HCT116 (cell line): Measurements from ENCODE around the gene RGS18. TPM values are rescaled to one million over a fixed set of nuclear protein-coding genes. Genes with fewer than 3 reads are reported as not detected.

Experiments used
- ATAC-seq: fragments of 200-7000 bp; cut with Tn5 transposase; 2 replicates; pipeline ENCODE4 v1.9.1; 2020; ENCODE audit warnings: mild to moderate bottlenecking, moderate library complexity
- BruUV-seq: library from RNA; stranded (reverse); fragments of 400-500 nt; replicated peaks from 2 replicates; lab custom pipeline; 2021; lab: Mats Ljungman, UMichigan
- CTCF ChIA-PET: fragments of 300-600 bp; sonication (Branson Sonifier 250); formaldehyde crosslinking; loops from one replicate; lab custom pipeline; 2021; ENCODE audit warnings: antibody characterized with exemption; lab: Charles Lee
- POLR2A ChIA-PET: fragments of 300-600, 350-600 bp; sonication (Branson Sonifier 250); formaldehyde crosslinking; loops from one replicate; lab custom pipeline; 2021; ENCODE audit warnings: antibody characterized with exemption; lab: Charles Lee
- RAD21 ChIA-PET, 2 experiments: fragments of 300-600 bp; sonication (Branson Sonifier 250); formaldehyde crosslinking; loops; one replicate each; lab custom pipeline; 2023; ENCODE audit warnings: low total read pairs in 2 of 2; ENCODE audit not compliant: uncharacterized antibody in 2 of 2, unreplicated experiment in 2 of 2, low non-redundant PET in 1 of 2; lab: Charles Lee
- DNase-seq: peaks from one replicate; pipeline ENCODE4 v3.0.0-alpha.2; 2010; ENCODE audit warnings: low read depth, low spot score
- H2AFZ ChIP-seq: fragments of 200-600 bp; shearing (Covaris generic), sonication (generic); 2 replicates; pipeline ENCODE4 v1.6.1; 2017; ENCODE audit warnings: low read depth, mixed run types, mixed read lengths, antibody characterized with exemption, low read length; ENCODE audit not compliant: poor library complexity, severe bottlenecking
- H3K27ac ChIP-seq: 2 replicates; pipeline ENCODE4 v1.5.1; 2012; ENCODE audit warnings: low read depth, low read length
- H3K27me3 ChIP-seq: fragments of 200-600 bp; sonication (generic); 2 replicates; pipeline ENCODE4 v1.6.1; 2016; ENCODE audit warnings: mixed run types, low read length, mixed read lengths; ENCODE audit not compliant: insufficient read depth
- H3K36me3 ChIP-seq, 2 experiments: fragments of 200-500 bp in 1 of 2; fragments of 200-600 bp in 1 of 2; sonication (Bioruptor generic) in 1 of 2; sonication (generic) in 1 of 2; 2 replicates each; pipeline versions ENCODE4 v1.5.1 to v1.6.1; 2014 to 2016; ENCODE audit warnings: low read length in 2 of 2, inconsistent platforms in 1 of 2, mixed read lengths in 1 of 2, mixed run types in 1 of 2; ENCODE audit not compliant: insufficient read depth in 2 of 2, control insufficient read depth in 1 of 2
- H3K4me1 ChIP-seq, 2 experiments: fragments of 200-600 bp in 1 of 2; sonication (generic) in 1 of 2; 2 replicates each; pipeline versions ENCODE4 v1.5.1 to v1.6.1; 2012 to 2017; ENCODE audit warnings: low read length in 2 of 2, inconsistent platforms in 1 of 2, mild to moderate bottlenecking in 1 of 2, mixed read lengths in 1 of 2, mixed run types in 1 of 2, moderate library complexity in 1 of 2; ENCODE audit not compliant: insufficient read depth in 2 of 2, control insufficient read depth in 1 of 2
- H3K4me2 ChIP-seq: fragments of 200-600 bp; sonication (generic); 2 replicates; pipeline ENCODE4 v1.6.1; 2017; ENCODE audit warnings: mixed run types, low read length, mixed read lengths
- H3K4me3 ChIP-seq, 2 experiments: fragments of 200-600 bp in 1 of 2; sonication (generic) in 1 of 2; replicated peaks in 1 of 2; 2 replicates each; pipeline ENCODE4 v1.5.1; 2011 to 2016; ENCODE audit warnings: low read length in 2 of 2, control low read depth in 1 of 2, low read depth in 1 of 2, mild to moderate bottlenecking in 1 of 2, mixed read lengths in 1 of 2, mixed run types in 1 of 2
- H3K79me2 ChIP-seq: fragments of 200-600 bp; sonication (generic); 2 replicates; pipeline ENCODE4 v1.6.1; 2017; ENCODE audit warnings: mild to moderate bottlenecking, mixed run types, low read length, moderate library complexity, mixed read lengths; ENCODE audit not compliant: insufficient read depth
- H3K9ac ChIP-seq: fragments of 200-600 bp; sonication (generic); 2 replicates; pipeline ENCODE4 v1.6.1; 2016; ENCODE audit warnings: low read length, mixed read lengths
- H3K9me2 ChIP-seq: fragments of 200-600 bp; sonication (generic), shearing (Covaris generic); 2 replicates; pipeline ENCODE4 v1.6.1; 2017; ENCODE audit warnings: mixed run types, mild to moderate bottlenecking, moderate library complexity; ENCODE audit not compliant: insufficient read depth
- H3K9me3 ChIP-seq, 2 experiments: fragments of 200-500 bp in 1 of 2; fragments of 200-600 bp in 1 of 2; sonication (Bioruptor generic) in 1 of 2; sonication (generic) in 1 of 2; 2 replicates each; pipeline ENCODE4 v1.6.1; 2014 to 2017; ENCODE audit warnings: low read length in 2 of 2, mixed read lengths in 2 of 2, inconsistent platforms in 1 of 2, low read depth in 1 of 2, mild to moderate bottlenecking in 1 of 2, mixed run types in 1 of 2, moderate library complexity in 1 of 2; ENCODE audit not compliant: control insufficient read depth in 1 of 2, insufficient read depth in 1 of 2
- H4K20me1 ChIP-seq: fragments of 200-600 bp; sonication (generic), shearing (Covaris generic); 2 replicates; pipeline ENCODE4 v1.6.1; 2017; ENCODE audit warnings: mixed run types, mild to moderate bottlenecking, moderate library complexity; ENCODE audit not compliant: insufficient read depth
- ATF3 ChIP-seq: IDR thresholded peaks from 2 replicates; pipeline ENCODE4 v1.6.1; 2012
- CBX3 ChIP-seq: IDR thresholded peaks from 2 replicates; pipeline ENCODE4 v1.6.1; 2012; ENCODE audit warnings: low read depth
- CTCF ChIP-seq, 3 experiments: fragments of 200-600 bp in 1 of 3; sonication (generic) in 1 of 3; IDR thresholded peaks in 2 of 3; conservative IDR thresholded peaks in 1 of 3; 2 replicates each; pipeline ENCODE4 v1.5.1; 2012 to 2017; ENCODE audit warnings: low read depth in 2 of 3, low read length in 2 of 3, antibody characterized with exemption in 1 of 3, borderline replicate concordance in 1 of 3, control low read depth in 1 of 3, mild to moderate bottlenecking in 1 of 3, mixed read lengths in 1 of 3, mixed run types in 1 of 3, moderate library complexity in 1 of 3; ENCODE audit not compliant: insufficient read depth in 1 of 3
- ELF1 ChIP-seq: IDR thresholded peaks from 2 replicates; pipeline ENCODE4 v1.6.1; 2012; ENCODE audit warnings: low read depth, borderline replicate concordance
- RAD21 ChIP-seq: IDR thresholded peaks from 2 replicates; pipeline ENCODE4 v1.6.1; 2012; ENCODE audit warnings: low read depth, mild to moderate bottlenecking
- SIN3A ChIP-seq: IDR thresholded peaks from 2 replicates; pipeline ENCODE4 v1.6.1; 2012; ENCODE audit warnings: low read depth
- SP1 ChIP-seq: IDR thresholded peaks from 2 replicates; pipeline ENCODE4 v1.6.1; 2012; ENCODE audit warnings: low read depth
- SRF ChIP-seq: IDR thresholded peaks from 2 replicates; pipeline ENCODE4 v1.6.1; 2012; ENCODE audit warnings: low read depth
- TCF7L2 ChIP-seq: IDR thresholded peaks from 2 replicates; pipeline ENCODE4 v1.7.0; 2011; ENCODE audit warnings: borderline replicate concordance, inconsistent platforms; ENCODE audit not compliant: insufficient read depth, insufficient read length; ENCODE audit errors: extremely low read depth
- ZFX ChIP-seq: fragments of 450-650 bp; IDR thresholded peaks from 2 replicates; pipeline ENCODE4 v1.6.1; 2017
- intact Hi-C: fragments of 100-400 bp; cut with micrococcal nuclease; formaldehyde crosslinking; loops from 2 replicates; pipeline ENCODE4 v1.10.0; 2022
- total RNA-seq: library from RNA; stranded (reverse); gene quantifications from one replicate; pipeline ENCODE4 v1.2.1, GENCODE V29; 2021; ENCODE audit not compliant: unreplicated experiment
- TF ChIP-seq, protein P1 (sequence below): IDR thresholded peaks from 2 replicates; pipeline ENCODE4 v1.6.1; 2011; ENCODE audit warnings: mild to moderate bottlenecking, low read length, moderate library complexity; ENCODE audit not compliant: insufficient replicate concordance; ENCODE audit errors: extremely low read depth

The RGS18 gene
- total RNA-seq, 1 experiment from 2014 or later = not detected

DNA sequence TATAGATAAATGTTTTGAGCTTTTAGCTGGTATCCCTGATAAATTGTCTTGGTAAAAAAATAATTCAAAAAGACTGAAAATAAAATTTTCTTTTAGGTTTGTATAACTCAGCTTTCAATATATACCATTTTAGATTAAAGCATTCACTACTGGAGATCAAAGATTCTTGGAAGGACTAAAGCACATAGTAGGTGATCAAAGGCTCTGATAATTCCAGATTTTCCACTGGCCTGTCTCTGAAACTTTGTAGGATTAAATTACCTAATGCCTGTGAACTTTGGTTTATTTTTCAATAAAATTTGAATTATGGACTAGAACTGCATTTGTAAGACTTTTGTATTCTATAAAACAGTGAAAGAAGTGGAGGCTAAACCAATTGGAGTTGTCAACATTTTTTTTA lies 1.2 kb upstream of the RGS18 start (continued):
- TF ChIP-seq CTCF (IDR thresholded peaks at IDR 0.05 in 2 of 3, conservative IDR thresholded peaks at IDR 0.05 in 1 of 3; ENCODE audit: borderline replicate concordance in 1 of 3, insufficient read depth in 1 of 3, low read depth in 2 of 3, low read length in 2 of 3) (no peak), ELF1 (no peak), TCF7L2 (no peak), CBX3 (no peak), ATF3 (no peak), SRF (no peak), RAD21 (no peak)

- DNase-seq = no peak
- CTCF ChIA-PET = no interaction called here
Observed at GRCh38 chr1:192159014-192159413, 752 bp downstream of the RGS18 start.

More at GRCh38 chr1:192159014-192159413, 752 bp downstream of the RGS18 start:
- Histone ChIP-seq H3K4me2 (no peak overlapping the region), H3K9me3 (no peaks in the 10 kb centered on the region), H4K20me1 (no peaks in the 10 kb centered on the region), H3K79me2 (no peaks in the 10 kb centered on the region), H3K36me3 (no peaks in the 10 kb centered on the region), H2AFZ (no peak overlapping the region), H3K4me3 (no peak overlapping the region), H3K27ac (no peak overlapping the region), H3K27me3 (no peaks in the 10 kb centered on the region), H3K9me2 (no peaks in the 10 kb centered on the region), H3K4me1 (no peaks in the 10 kb centered on the region), H3K9ac (no peak overlapping the region)
- no peak for ATAC-seq
- ChIA-PET RAD21 (no interaction called here), POLR2A (no interaction called here)
- TF ChIP-seq, protein P1, sequence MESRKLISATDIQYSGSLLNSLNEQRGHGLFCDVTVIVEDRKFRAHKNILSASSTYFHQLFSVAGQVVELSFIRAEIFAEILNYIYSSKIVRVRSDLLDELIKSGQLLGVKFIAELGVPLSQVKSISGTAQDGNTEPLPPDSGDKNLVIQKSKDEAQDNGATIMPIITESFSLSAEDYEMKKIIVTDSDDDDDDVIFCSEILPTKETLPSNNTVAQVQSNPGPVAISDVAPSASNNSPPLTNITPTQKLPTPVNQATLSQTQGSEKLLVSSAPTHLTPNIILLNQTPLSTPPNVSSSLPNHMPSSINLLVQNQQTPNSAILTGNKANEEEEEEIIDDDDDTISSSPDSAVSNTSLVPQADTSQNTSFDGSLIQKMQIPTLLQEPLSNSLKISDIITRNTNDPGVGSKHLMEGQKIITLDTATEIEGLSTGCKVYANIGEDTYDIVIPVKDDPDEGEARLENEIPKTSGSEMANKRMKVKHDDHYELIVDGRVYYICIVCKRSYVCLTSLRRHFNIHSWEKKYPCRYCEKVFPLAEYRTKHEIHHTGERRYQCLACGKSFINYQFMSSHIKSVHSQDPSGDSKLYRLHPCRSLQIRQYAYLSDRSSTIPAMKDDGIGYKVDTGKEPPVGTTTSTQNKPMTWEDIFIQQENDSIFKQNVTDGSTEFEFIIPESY = no peak
- no peak for TF ChIP-seq SIN3A
- no peak for TF ChIP-seq ZFX
- TF ChIP-seq SRF = no peak
- TF ChIP-seq SP1 = no peak
- intact Hi-C loops = no loop called here
- no TSS peak for BruUV-seq
